Measurements from ENCODE around the gene ANKRD44.

The ANKRD44 gene

GRCh38 chr2:196957881-196958525, 352.6 kb downstream of the ANKRD44 start:
- peak; percentile 18 for DNase-seq (ENCODE audit: low read depth, low spot score)

- peak; percentile 10 for DNase-seq (ENCODE audit: low read depth, low spot score)
These were observed 353.1 kb downstream of the ANKRD44 start for GRCh38 chr2:196957442-196957841.

- DNase-seq (ENCODE audit: low read depth, low spot score) = no peak
These were observed 354.5 kb downstream of the ANKRD44 start for GRCh38 chr2:196956069-196956468.

GRCh38 chr2:196955036-196955435, 355.5 kb downstream of the ANKRD44 start:
- DNase-seq (ENCODE audit: low read depth, low spot score) = no peak

- DNase-seq (ENCODE audit: low read depth, low spot score) = no peak
These were observed 356.6 kb downstream of the ANKRD44 start for GRCh38 chr2:196954001-196954400.

- DNase-seq (ENCODE audit: low read depth, low spot score) = no peak
These were observed 357.6 kb downstream of the ANKRD44 start for GRCh38 chr2:196952936-196953335.

GRCh38 chr2:196951973-196952372, 358.6 kb downstream of the ANKRD44 start:
- DNase-seq (ENCODE audit: low read depth, low spot score) = no peak

- DNase-seq (ENCODE audit: low read depth, low spot score) = no peak
These were observed 361.5 kb downstream of the ANKRD44 start for GRCh38 chr2:196949116-196949515.

- no peak for DNase-seq (ENCODE audit: low read depth, low spot score)
These were observed 366.0 kb downstream of the ANKRD44 start for GRCh38 chr2:196944570-196944969.

- no peak for DNase-seq (ENCODE audit: low read depth, low spot score)
These were observed 369.0 kb downstream of the ANKRD44 start for GRCh38 chr2:196941398-196942078.

GRCh38 chr2:196939371-196939770, 371.2 kb downstream of the ANKRD44 start:
- DNase-seq (ENCODE audit: low read depth, low spot score) = peak; percentile 23
